H9 (cell line): ENCODE data around the gene NR2C1. TPM values are rescaled to one million over a fixed set of nuclear protein-coding genes. Genes with fewer than 3 reads are reported as not detected.

ENCODE experiments used
- DNase-seq: peaks from one replicate; pipeline ENCODE4 v3.0.0-alpha.2; 2017
- H2AFZ ChIP-seq: one replicate; pipeline ENCODE4 v1.6.1; 2013; ENCODE audit warnings: mild to moderate bottlenecking, low read length, control low read depth, moderate library complexity
- H2AK5ac ChIP-seq: 2 replicates; pipeline ENCODE4 v1.6.1; 2013; ENCODE audit warnings: low read length, control low read depth, mixed read lengths; ENCODE audit not compliant: insufficient read length
- H2BK120ac ChIP-seq: one replicate; pipeline ENCODE4 v1.6.1; 2013; ENCODE audit warnings: low read depth, mild to moderate bottlenecking, low read length, control low read depth, inconsistent platforms; ENCODE audit not compliant: poor library complexity, severe bottlenecking
- H2BK12ac ChIP-seq: 2 replicates; pipeline ENCODE4 v1.6.1; 2013; ENCODE audit warnings: low read length, control low read depth, mixed read lengths, low read depth; ENCODE audit not compliant: insufficient read length
- H2BK15ac ChIP-seq: 2 replicates; pipeline ENCODE4 v1.6.1; 2013; ENCODE audit warnings: low read depth, low read length, control low read depth
- H2BK20ac ChIP-seq: one replicate; pipeline ENCODE4 v1.6.1; 2013; ENCODE audit warnings: low read depth, mild to moderate bottlenecking, low read length, control low read depth, inconsistent platforms; ENCODE audit not compliant: poor library complexity, severe bottlenecking
- H2BK5ac ChIP-seq: 2 replicates; pipeline ENCODE4 v1.6.1; 2013; ENCODE audit warnings: low read length, control low read depth, mixed read lengths; ENCODE audit not compliant: insufficient read length
- H3K14ac ChIP-seq: 2 replicates; pipeline ENCODE4 v1.6.1; 2013; ENCODE audit warnings: low read length, control low read depth; ENCODE audit not compliant: insufficient read depth
- H3K18ac ChIP-seq: 2 replicates; pipeline ENCODE4 v1.6.1; 2013; ENCODE audit warnings: low read depth, mild to moderate bottlenecking, mixed read lengths, low read length, control low read depth; ENCODE audit not compliant: insufficient read length
- H3K23ac ChIP-seq: 2 replicates; pipeline ENCODE4 v1.6.1; 2013; ENCODE audit warnings: low read length, control low read depth, mixed read lengths, low read depth; ENCODE audit not compliant: insufficient read length
- H3K23me2 ChIP-seq: 2 replicates; pipeline ENCODE4 v1.6.1; 2013; ENCODE audit warnings: low read depth, mild to moderate bottlenecking, mixed read lengths, low read length, control low read depth; ENCODE audit not compliant: insufficient read length, poor library complexity, severe bottlenecking
- H3K27ac ChIP-seq: 2 replicates; pipeline ENCODE4 v1.5.1; 2013; ENCODE audit warnings: low read length, control low read depth, mixed read lengths, low read depth; ENCODE audit not compliant: insufficient read length
- H3K27me3 ChIP-seq: 2 replicates; pipeline ENCODE4 v1.6.1; 2013; ENCODE audit warnings: low read length, control low read depth, inconsistent platforms; ENCODE audit not compliant: insufficient read depth
- H3K4ac ChIP-seq: 2 replicates; pipeline ENCODE4 v1.6.1; 2013; ENCODE audit warnings: low read depth, mild to moderate bottlenecking, control low read depth, inconsistent platforms, low read length, moderate library complexity
- H3K4me1 ChIP-seq: 2 replicates; pipeline ENCODE4 v1.6.1; 2013; ENCODE audit warnings: low read length, control low read depth, inconsistent platforms; ENCODE audit not compliant: insufficient read depth
- H3K4me2 ChIP-seq: 2 replicates; pipeline ENCODE4 v1.6.1; 2013; ENCODE audit warnings: low read length, control low read depth, mixed read lengths; ENCODE audit not compliant: insufficient read length, insufficient read depth
- H3K56ac ChIP-seq: 2 replicates; pipeline ENCODE4 v1.6.1; 2013; ENCODE audit warnings: low read depth, mild to moderate bottlenecking, mixed read lengths, low read length, control low read depth; ENCODE audit not compliant: insufficient read length
- H3K79me1 ChIP-seq: 2 replicates; pipeline ENCODE4 v1.6.1; 2013; ENCODE audit warnings: low read depth, mild to moderate bottlenecking, moderate library complexity, low read length, control low read depth, inconsistent platforms; ENCODE audit not compliant: insufficient read depth, poor library complexity, severe bottlenecking
- H3K79me2 ChIP-seq: 2 replicates; pipeline ENCODE4 v1.6.1; 2013; ENCODE audit warnings: low read length, control low read depth, inconsistent platforms; ENCODE audit not compliant: insufficient read depth
- H3K9ac ChIP-seq: 2 replicates; pipeline ENCODE4 v1.6.1; 2013; ENCODE audit warnings: low read length, control low read depth, mixed read lengths; ENCODE audit not compliant: insufficient read length; ENCODE audit errors: extremely low read depth
- H3K9me3 ChIP-seq: one replicate; pipeline ENCODE4 v1.6.1; 2013; ENCODE audit warnings: low read depth, low read length, inconsistent platforms; ENCODE audit not compliant: control insufficient read depth
- H3T11ph ChIP-seq: one replicate; pipeline ENCODE4 v1.6.1; 2013; ENCODE audit warnings: mild to moderate bottlenecking, low read length, control low read depth, inconsistent platforms
- H4K20me1 ChIP-seq: one replicate; pipeline ENCODE4 v1.6.1; 2013; ENCODE audit not compliant: control insufficient read depth, insufficient read length, insufficient read depth
- H4K5ac ChIP-seq: 2 replicates; pipeline ENCODE4 v1.6.1; 2013; ENCODE audit warnings: low read depth, mild to moderate bottlenecking, mixed read lengths, low read length, control low read depth; ENCODE audit not compliant: insufficient read length
- H4K8ac ChIP-seq: replicated peaks from 2 replicates; pipeline ENCODE4 v1.6.1; 2013; ENCODE audit warnings: low read length, control low read depth, mixed read lengths, low read depth; ENCODE audit not compliant: insufficient read length
- H4K91ac ChIP-seq: 2 replicates; pipeline ENCODE4 v1.6.1; 2013; ENCODE audit warnings: low read depth, mild to moderate bottlenecking, moderate library complexity, mixed read lengths, low read length, control low read depth; ENCODE audit not compliant: insufficient read length
- H3K27ac Mint-ChIP-seq, 3 experiments: 2 replicates in 2 of 3; 3 replicates in 1 of 3; pipeline ENCODE4 v1.8.0; 2020 to 2021; ENCODE audit warnings: mixed read lengths in 3 of 3, mild to moderate bottlenecking in 1 of 3, moderate library complexity in 1 of 3
- H3K27me3 Mint-ChIP-seq: 2 replicates; pipeline ENCODE4 v1.8.0; 2021; ENCODE audit warnings: low read depth, mild to moderate bottlenecking, moderate library complexity, mixed read lengths
- H3K36me3 Mint-ChIP-seq, 3 experiments: 2 replicates in 2 of 3; 3 replicates in 1 of 3; pipeline ENCODE4 v1.8.0; 2020 to 2021; ENCODE audit warnings: low read depth in 3 of 3, mixed read lengths in 3 of 3; ENCODE audit not compliant: insufficient read depth in 1 of 3
- H3K4me1 Mint-ChIP-seq, 2 experiments: 2 replicates each; pipeline ENCODE4 v1.8.0; 2020; ENCODE audit warnings: mixed read lengths in 2 of 2
- H3K4me3 Mint-ChIP-seq, 2 experiments: 2 replicates in 1 of 2; 3 replicates in 1 of 2; pipeline ENCODE4 v1.8.0; 2020 to 2021; ENCODE audit warnings: mild to moderate bottlenecking in 2 of 2, mixed read lengths in 2 of 2, moderate library complexity in 1 of 2
- H3K9me3 Mint-ChIP-seq, 2 experiments: 2 replicates in 1 of 2; 3 replicates in 1 of 2; pipeline ENCODE4 v1.8.0; 2020; ENCODE audit warnings: mild to moderate bottlenecking in 2 of 2, mixed read lengths in 2 of 2, moderate library complexity in 1 of 2
- CTCF ChIP-seq: fragments of 200-600 bp; sonication (generic); conservative IDR thresholded peaks from 3 replicates; pipeline ENCODE4 v1.8.0; 2021; ENCODE audit warnings: antibody characterized with exemption, mild to moderate bottlenecking
- WGBS: extraction: QIAGEN DNeasy Blood & Tissue Kit; methylation state at CpG from one replicate; pipeline ENCODE4 v1.1.7; 2013; ENCODE audit warnings: missing lambda C conversion rate, low lambda C conversion rate, mixed read lengths; ENCODE audit not compliant: insufficient read length; ENCODE audit errors: extremely low coverage; 5-methylcytosine and 5-hydroxymethylcytosine counted together
- total RNA-seq: library from RNA; stranded (reverse); gene quantifications from 2 replicates; pipeline ENCODE4 v1.2.1, GENCODE V29; 2021

Gene NR2C1
- total RNA-seq, 1 experiment from 2014 or later: 47.0 TPM

- DNase-seq: no peak
- no peaks in the 10 kb centered on the region for H3K27me3 ChIP-seq
- H3K18ac ChIP-seq: no peak overlapping the region
- no peak overlapping the region for H4K8ac ChIP-seq
- H3K23ac ChIP-seq: no peak overlapping the region
- no peaks in the 10 kb centered on the region for H3K23me2 ChIP-seq
- H3K27ac Mint-ChIP-seq: peak overlapping the region in 2 of 3 experiments; percentile 68 to 80; a peak in 4 of 7 replicates
- no peak overlapping the region for H2AK5ac ChIP-seq
- H4K5ac ChIP-seq: no peak overlapping the region
- H3K79me2 ChIP-seq: no peaks in the 10 kb centered on the region
- no peak overlapping the region for H3T11ph ChIP-seq
- H3K4me2 ChIP-seq: no peak overlapping the region
- H3K9ac ChIP-seq: no peak overlapping the region
- no peak overlapping the region for H2AFZ ChIP-seq
- no peak for TF ChIP-seq CTCF
- H4K91ac ChIP-seq: no peak overlapping the region
- H2BK120ac ChIP-seq: no peak overlapping the region
- no CpG with 5 or more reads among the region's 4 CpGs for WGBS
- H2BK20ac ChIP-seq: no peak overlapping the region
- no peaks in the 10 kb centered on the region for H3K27me3 Mint-ChIP-seq
- no peaks in the 10 kb centered on the region for H3K79me1 ChIP-seq
- no peak overlapping the region for H2BK12ac ChIP-seq
- H4K20me1 ChIP-seq: no peaks in the 10 kb centered on the region
- no peak overlapping the region for H3K14ac ChIP-seq
- H3K4me1 ChIP-seq: no peaks in the 10 kb centered on the region
- H3K4me3 Mint-ChIP-seq: no peak overlapping the region
- H3K9me3 Mint-ChIP-seq: no peaks in the 10 kb centered on the region
- H3K4ac ChIP-seq: no peak overlapping the region
- H3K56ac ChIP-seq: no peak overlapping the region
- peaks cover 0 to 3% of the 10 kb centered on the region in 2 experiments; a peak in 2 of 4 replicates for H3K4me1 Mint-ChIP-seq
- H2BK5ac ChIP-seq: no peak overlapping the region
- no peak overlapping the region for H3K27ac ChIP-seq
- H2BK15ac ChIP-seq: no peak overlapping the region
- H3K9me3 ChIP-seq: no peaks in the 10 kb centered on the region
- H3K36me3 Mint-ChIP-seq: peaks cover 0 to 50% (median 24%) of the 10 kb centered on the region in 3 experiments; a peak in 6 of 7 replicates
These were observed 10.5 kb upstream of the NR2C1 start for GRCh38 chr12:95083938-95084337.
